Activated T-cell treated with anti-CD3 and anti-CD28 coated beads, Interleukin-2, amount 50 U/mL, for 24 hours (primary cell): ENCODE data around the gene TSPY10.
"Not testable (repeated sequence)": the region's sequence is repeated elsewhere in the genome, so short reads cannot be mapped to it uniquely, and the experiment has no call there.

Experiments used
- DNase-seq: peaks from one replicate; pipeline ENCODE4 v3.0.0-alpha.2; 2020
- H3K27ac Mint-ChIP-seq: 2 replicates; pipeline ENCODE4 v1.8.0; 2020; ENCODE audit warnings: mild to moderate bottlenecking, mixed read lengths
- H3K27me3 Mint-ChIP-seq: 2 replicates; pipeline ENCODE4 v1.8.0; 2020; ENCODE audit warnings: mixed read lengths
- H3K36me3 Mint-ChIP-seq: 2 replicates; pipeline ENCODE4 v1.8.0; 2020; ENCODE audit warnings: low read depth, mixed read lengths
- H3K4me1 Mint-ChIP-seq: 2 replicates; pipeline ENCODE4 v1.8.0; 2020; ENCODE audit warnings: low read depth, mixed read lengths
- H3K4me3 Mint-ChIP-seq: 2 replicates; pipeline ENCODE4 v1.8.0; 2020; ENCODE audit warnings: mild to moderate bottlenecking, moderate library complexity, mixed read lengths
- H3K9me3 Mint-ChIP-seq: 2 replicates; pipeline ENCODE4 v1.8.0; 2020; ENCODE audit warnings: mixed read lengths

Gene TSPY10

GRCh38 chrY:9527580-9527979 is at the start of gene TSPY10:
TSPY10 (plus strand) TSS chrY:9527880; CDS start chrY:9527926, 46 bp downstream.
- H3K9me3 Mint-ChIP-seq, DNase-seq, H3K36me3 Mint-ChIP-seq, H3K27me3 Mint-ChIP-seq, H3K4me1 Mint-ChIP-seq, H3K27ac Mint-ChIP-seq, H3K4me3 Mint-ChIP-seq: not testable (repeated sequence)

GRCh38 chrY:9486967-9487366 is 40.7 kb upstream of the TSPY10 start, which contains the start of gene TSPY9:
TSPY9 (plus strand) TSS chrY:9487267; CDS start chrY:9487313, 46 bp downstream.
- H3K4me1 Mint-ChIP-seq, H3K36me3 Mint-ChIP-seq, DNase-seq: not testable (repeated sequence)

GRCh38 chrY:9504396-9504795 is 23.3 kb upstream of the TSPY10 start:
- not testable (repeated sequence) for H3K27me3 Mint-ChIP-seq, H3K27ac Mint-ChIP-seq, DNase-seq, H3K36me3 Mint-ChIP-seq, H3K4me1 Mint-ChIP-seq, H3K4me3 Mint-ChIP-seq, H3K9me3 Mint-ChIP-seq

More at GRCh38 chrY:9486967-9487366, 40.7 kb upstream of the TSPY10 start, which contains the start of gene TSPY9:
- not testable (repeated sequence) for H3K27ac Mint-ChIP-seq, H3K27me3 Mint-ChIP-seq, H3K4me3 Mint-ChIP-seq, H3K9me3 Mint-ChIP-seq

GRCh38 chrY:9516287-9516686 is 11.4 kb upstream of the TSPY10 start:
- H3K4me1 Mint-ChIP-seq, result not testable (repeated sequence)

More at GRCh38 chrY:9516287-9516686, 11.4 kb upstream of the TSPY10 start:
- H3K27me3 Mint-ChIP-seq, H3K9me3 Mint-ChIP-seq, DNase-seq, H3K27ac Mint-ChIP-seq, H3K4me3 Mint-ChIP-seq, H3K36me3 Mint-ChIP-seq: not testable (repeated sequence)
